HG03354 (cell line): ENCODE results near the gene WDR11.

Experiments used
- ATAC-seq: cut with Tn5 transposase; IDR thresholded peaks from one replicate; pipeline ENCODE4 v1.9.1; 2021; ENCODE audit warnings: mild to moderate bottlenecking; ENCODE audit not compliant: unreplicated experiment, poor library complexity, severe bottlenecking

WDR11 gene

DNA sequence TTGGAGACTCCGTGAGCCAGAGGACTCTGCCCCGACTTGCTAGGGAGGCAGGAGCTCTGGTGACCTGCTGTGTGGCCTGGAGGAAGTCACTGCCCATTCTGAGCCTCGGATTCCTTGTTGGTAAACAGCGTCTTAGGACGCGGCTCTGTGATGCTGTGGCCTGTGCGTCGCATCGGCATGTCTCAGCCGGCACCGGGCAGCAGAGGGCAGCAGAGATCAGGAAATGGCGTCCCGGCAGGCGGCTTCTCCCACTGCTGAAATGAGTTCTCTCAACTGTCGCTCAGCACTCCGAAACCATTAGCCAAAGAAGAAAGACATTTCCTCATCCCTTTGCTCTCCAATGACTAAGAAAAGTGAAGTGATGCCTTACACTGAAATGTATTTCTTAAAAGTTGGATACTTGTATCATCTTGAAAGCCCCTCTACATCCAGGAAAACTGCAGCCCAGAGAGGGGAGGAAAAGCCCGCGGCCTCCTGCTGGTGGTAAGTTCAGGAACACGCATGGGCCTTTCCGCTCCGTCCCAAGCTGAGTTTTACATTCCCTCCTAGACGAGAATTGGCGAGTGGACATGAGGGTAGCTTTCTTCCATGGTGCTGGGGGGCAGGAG is 91.7 kb downstream of the WDR11 start:
- ATAC-seq, result peak; percentile 96

DNA sequence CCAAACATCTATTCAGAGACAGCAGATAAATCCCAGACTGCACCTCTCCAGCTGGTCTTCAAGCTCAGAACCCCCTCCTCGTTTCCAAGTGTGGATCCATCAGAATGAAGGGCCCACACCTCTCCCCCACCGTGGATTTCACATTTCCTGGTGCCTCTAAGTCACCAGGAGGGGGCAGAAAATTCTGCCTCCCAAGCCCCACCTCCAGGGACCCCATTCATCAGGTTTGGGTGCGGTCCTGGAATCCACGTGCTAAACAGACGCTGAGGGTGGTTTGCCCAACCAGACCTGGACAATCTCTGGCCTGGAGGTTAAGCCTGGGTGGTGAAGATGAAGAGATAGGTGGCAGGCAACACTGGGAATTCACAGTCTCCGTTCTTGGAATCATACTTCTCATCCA is 92.4 kb downstream of the WDR11 start:
- ATAC-seq, result no peak

DNA sequence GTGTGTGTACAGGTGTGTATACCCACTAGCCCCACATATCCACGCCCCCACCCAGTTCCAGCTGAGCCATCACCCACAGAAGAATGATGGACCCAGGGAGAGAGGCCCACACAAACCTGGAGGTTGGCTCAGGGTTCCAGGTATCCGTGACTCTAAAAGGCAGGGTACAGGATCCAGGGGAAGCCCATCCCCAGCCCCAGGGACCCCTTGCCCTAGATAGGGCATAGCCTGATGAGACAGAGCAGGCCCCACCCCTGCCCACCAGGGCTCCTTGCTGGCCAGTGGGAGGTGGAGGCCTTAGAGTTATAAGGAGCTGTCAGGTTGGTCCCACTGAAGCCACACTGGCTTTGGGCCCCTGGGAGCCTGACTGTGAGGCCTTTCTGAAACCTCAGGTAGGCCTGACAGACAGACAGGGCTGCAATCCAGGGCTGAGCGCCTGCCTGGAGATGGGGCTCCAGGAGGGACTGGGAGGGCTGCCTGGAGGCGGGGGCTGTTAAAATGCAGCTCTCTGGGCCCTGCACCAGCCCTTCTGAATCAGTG is 93.5 kb downstream of the WDR11 start:
- ATAC-seq, result no peak

- ATAC-seq, result no peak
Observed at GRCh38 chr10:120945182-120945581, 94.0 kb downstream of the WDR11 start.

DNA sequence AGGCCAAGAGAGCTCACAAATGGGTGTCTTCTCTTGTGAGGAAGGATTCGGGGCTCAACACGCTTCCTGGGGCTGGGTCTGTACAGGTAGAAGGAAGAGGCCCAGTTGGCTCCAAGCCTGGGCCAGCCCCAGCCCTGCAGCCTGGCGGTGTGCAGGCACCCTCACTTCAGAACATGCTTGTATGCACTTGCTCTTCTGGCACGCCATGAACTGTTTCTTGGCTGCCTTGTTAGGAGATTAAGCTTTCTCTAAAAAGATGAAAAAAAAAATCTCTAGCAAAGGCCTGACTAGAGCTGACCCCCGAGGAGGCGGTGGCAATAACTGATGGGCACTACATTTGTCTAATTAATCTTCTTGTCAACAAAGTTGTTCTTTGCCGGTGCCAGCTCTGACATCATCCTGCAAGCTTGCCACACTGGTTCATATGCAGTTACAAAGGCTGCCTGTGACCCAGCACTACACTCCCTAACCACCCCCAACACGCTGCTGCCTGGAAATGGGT is 94.7 kb downstream of the WDR11 start:
- no peak for ATAC-seq

GRCh38 chr10:120946497-120946896 is 95.3 kb downstream of the WDR11 start:
- no peak for ATAC-seq

- peak; percentile 95 for ATAC-seq
Observed at GRCh38 chr10:120948889-120949608, 97.9 kb downstream of the WDR11 start.

- ATAC-seq, result no peak
Observed at GRCh38 chr10:120949609-120950031, 98.5 kb downstream of the WDR11 start.

- no peak for ATAC-seq
Observed at GRCh38 chr10:120950051-120950561, 98.9 kb downstream of the WDR11 start.

DNA sequence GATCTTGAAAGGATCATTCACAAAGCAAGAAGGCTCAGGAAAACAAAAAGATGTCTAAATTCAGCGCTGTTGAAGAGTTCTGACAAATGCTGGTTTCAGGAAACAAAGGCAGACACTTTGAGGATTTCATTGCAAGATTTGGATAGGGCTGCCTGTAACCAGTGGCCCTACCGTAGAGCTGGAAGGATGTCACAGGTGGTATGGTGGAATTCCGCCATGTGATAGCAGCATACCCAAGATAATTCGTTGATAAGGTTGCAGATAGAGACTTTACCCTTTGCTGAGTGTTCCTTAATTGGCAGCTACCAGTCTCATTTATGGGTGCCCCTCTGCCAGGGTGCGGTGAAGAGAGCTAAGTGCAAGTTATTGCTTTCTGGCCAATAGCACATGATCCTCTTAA is 100.1 kb downstream of the WDR11 start:
- no peak for ATAC-seq

- no peak for ATAC-seq
Observed at GRCh38 chr10:120953897-120954296, 102.7 kb downstream of the WDR11 start.
